Heart left ventricle (tissue), 13 donors: Measurements from ENCODE around the gene PILRB.
"Not testable (repeated sequence)": the region's sequence is repeated elsewhere in the genome, so short reads cannot be mapped to it uniquely, and the experiment has no call there.

Experiments
- POLR2A ChIP-seq, 2 donors: fragments of 450-650 bp; IDR thresholded peaks; one replicate each; pipeline ENCODE4 v1.6.1; 2017; ENCODE audit warnings: antibody characterized with exemption in 2 of 2, mild to moderate bottlenecking in 2 of 2, moderate library complexity in 2 of 2
- TF ChIP-seq, protein P1 (sequence below), 12 donors: fragments of 200-600 bp; sonication (generic) in 4 of 12; IDR thresholded peaks; one replicate each; pipeline versions ENCODE4 v1.5.0 to v1.8.0; 2018 to 2022; ENCODE audit warnings: antibody characterized with exemption in 12 of 12, mild to moderate bottlenecking in 5 of 12
- donor health status: ischemic (EF 13 %, LVEDD 7.1; RV severe dilation, severe dysfunction).
- donor health status: DM: no; HTN: yes; CAD: no.
- donor health status: DM: no; HTN: no; CAD: no.
- donor health status: ischemic (EF 25% LVEDD 6.9; RV normal size, moderate dysfunction).
- donor health status: ischemic (EF 25% LVEDD 5.7; RV mildly dilated, moderate dysfunction).
- donor health status: ischemic (EF 35%, LVEDD 5.7; RV mildly dilated, moderate dysfunction).
- donor health status: nonischemic (EF 11% LVEDD 7.7; RV severe dilation, severe dysfunction).
- donor health status: DM: yes; HTN: yes; CAD: no.
- donor health status: PGD.
- donor health status: ischemic (EF 29% LVEDD 5.4; RV normal size, mild dysfunction).
- donor health status: nonischemic (EF 23%, LVEDD 6.1; RV moderate dilation, normal function).

GRCh38 chr7:100324194-100324593, 33.7 kb upstream of the PILRB start:
- TF ChIP-seq, protein P1, sequence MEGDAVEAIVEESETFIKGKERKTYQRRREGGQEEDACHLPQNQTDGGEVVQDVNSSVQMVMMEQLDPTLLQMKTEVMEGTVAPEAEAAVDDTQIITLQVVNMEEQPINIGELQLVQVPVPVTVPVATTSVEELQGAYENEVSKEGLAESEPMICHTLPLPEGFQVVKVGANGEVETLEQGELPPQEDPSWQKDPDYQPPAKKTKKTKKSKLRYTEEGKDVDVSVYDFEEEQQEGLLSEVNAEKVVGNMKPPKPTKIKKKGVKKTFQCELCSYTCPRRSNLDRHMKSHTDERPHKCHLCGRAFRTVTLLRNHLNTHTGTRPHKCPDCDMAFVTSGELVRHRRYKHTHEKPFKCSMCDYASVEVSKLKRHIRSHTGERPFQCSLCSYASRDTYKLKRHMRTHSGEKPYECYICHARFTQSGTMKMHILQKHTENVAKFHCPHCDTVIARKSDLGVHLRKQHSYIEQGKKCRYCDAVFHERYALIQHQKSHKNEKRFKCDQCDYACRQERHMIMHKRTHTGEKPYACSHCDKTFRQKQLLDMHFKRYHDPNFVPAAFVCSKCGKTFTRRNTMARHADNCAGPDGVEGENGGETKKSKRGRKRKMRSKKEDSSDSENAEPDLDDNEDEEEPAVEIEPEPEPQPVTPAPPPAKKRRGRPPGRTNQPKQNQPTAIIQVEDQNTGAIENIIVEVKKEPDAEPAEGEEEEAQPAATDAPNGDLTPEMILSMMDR (IDR thresholded peaks at IDR 0.05): not testable (repeated sequence)
- TF ChIP-seq POLR2A (IDR thresholded peaks at IDR 0.05): not testable (repeated sequence)
